Activated CD8-positive, alpha-beta memory T cell treated with anti-CD3 and anti-CD28 coated beads for 36 hours (primary cell): Measurements from ENCODE around the gene MRNIP. TPM values are rescaled to one million over a fixed set of nuclear protein-coding genes. Genes with fewer than 3 reads are reported as not detected.

Experiments used
- CTCF ChIA-PET: fragments of 350-600 bp; sonication (Branson Sonifier 250); formaldehyde crosslinking; loops from one replicate; lab custom pipeline; 2021; ENCODE audit warnings: antibody characterized with exemption; lab: Charles Lee
- POLR2A ChIA-PET: fragments of 350-600 bp; sonication (Branson Sonifier 250); formaldehyde crosslinking; loops from one replicate; lab custom pipeline; 2021; ENCODE audit warnings: antibody characterized with exemption; lab: Charles Lee
- total RNA-seq, 2 experiments: library from RNA; stranded (reverse); gene quantifications; one replicate each; pipeline ENCODE4 v1.2.3, GENCODE V29; 2021

Gene MRNIP
- total RNA-seq, 2 experiments from 2014 or later = 17.7 to 21.2 TPM

DNA sequence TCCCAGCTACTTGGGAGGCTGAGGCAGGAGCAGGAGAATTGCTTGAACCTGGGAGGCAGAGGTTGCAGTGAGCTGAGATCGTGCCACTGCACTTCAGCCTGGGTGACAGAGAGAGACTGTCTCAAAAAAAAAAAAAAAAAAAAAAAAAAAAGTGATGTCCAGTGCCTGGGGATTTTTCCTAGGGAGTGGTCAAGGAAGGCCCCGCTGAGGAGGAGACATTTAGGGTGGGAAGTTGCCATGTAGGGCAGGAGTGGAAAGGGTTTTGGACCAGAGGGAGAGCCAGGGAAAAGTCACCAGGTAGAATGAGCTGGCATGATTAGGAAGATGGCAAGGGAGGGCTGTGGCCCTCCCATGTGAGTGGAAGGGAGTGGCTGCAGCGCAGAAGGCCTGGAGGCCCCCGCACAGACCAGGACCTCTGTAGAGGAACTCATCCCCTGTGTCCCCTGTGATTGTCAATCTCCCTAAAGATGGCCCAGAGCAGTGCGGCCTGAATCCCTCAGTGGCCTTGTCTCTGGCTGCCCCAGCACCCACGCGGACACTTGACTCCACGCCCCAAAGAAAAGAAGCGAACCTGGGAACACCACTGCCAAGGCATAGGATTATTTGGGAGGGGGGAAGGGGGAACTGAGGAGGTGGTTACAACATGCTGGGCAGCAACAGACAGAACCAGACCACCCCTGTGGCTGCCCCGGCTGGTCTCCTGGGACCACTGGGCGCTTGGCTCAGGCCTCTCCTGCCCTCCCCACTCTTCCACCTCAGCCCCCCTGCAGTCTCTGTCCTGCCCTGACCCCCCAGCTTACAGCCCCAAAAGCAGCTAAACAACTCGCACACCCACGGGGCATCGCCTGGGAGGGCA is 40.5 kb downstream of the MRNIP start:
- POLR2A ChIA-PET = interaction anchor here (0.5 to 0.7 kb wide), 5 partner anchors 17 to 157 kb away, joined by 3 to 11 read pairs (median 3); no protein-coding TSS in a partner anchor
- CTCF ChIA-PET = interaction anchor here (0.6 to 3.3 kb wide), 3 partner anchors 9 to 22 kb away, joined by 4 to 13 read pairs (median 4); no protein-coding TSS in a partner anchor

DNA sequence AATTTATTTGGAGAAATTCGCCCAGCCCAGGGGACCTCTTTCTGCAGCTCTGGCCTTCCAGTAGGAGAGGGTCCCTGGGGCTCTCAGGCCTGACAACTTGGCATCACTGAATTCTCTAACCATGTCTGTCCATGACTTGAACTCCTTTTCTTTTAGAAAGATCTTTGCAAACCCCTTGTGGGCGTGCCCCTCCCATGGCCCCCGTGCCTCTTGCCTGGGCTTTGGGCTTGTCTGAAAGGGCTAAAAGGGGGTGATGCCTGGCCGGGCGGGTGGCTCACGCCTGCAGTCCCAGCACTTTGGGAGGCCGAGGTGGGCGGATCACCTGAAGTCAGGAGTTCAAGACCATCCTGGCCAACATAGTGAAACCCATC is 41.2 kb downstream of the MRNIP start:
- ChIA-PET POLR2A (interaction anchor here (0.5 to 0.7 kb wide), 4 partner anchors 21 to 156 kb away, joined by 3 to 11 read pairs (median 3); no protein-coding TSS in a partner anchor), CTCF (interaction anchor here (0.6 kb wide), 2 partner anchors 10 to 16 kb away, joined by 3 to 4 read pairs; no protein-coding TSS in a partner anchor)

DNA sequence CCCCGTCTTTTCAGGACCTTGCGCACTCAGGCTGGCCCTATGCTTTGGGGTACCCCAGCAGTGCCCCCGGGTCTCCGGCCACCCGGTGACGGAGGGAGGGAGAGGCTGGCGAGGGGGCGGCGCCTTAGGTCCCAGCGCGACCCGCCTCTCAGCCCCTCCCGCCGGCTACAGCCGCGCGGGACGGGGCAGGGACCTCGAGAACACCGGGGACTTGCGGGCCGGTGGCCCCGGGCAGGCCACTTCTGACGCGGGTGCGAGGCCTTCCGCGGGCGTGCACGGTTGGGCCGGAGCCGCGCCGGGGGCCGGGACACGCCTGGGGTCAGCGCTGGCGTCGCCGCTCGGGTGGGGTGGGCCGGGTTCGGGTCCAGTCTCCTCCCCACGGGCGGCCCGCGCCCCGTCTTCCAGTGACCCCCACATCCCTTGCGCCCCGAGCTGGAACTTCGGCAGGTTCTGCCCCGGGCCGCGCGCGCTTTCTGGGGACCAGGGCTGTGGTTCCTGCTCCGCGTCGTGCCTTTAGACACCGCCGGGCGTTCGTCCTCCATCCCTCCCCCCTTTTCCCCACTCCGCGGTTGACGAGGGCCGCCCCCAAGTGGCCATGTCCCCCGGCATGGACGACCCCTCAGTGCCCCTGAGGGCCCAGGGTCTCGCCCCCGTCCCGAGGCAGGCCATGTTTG is 41.7 kb downstream of the MRNIP start:
- ChIA-PET CTCF (interaction anchor here (0.6 kb wide), 1 partner anchor 15 kb away, joined by 3 read pairs; no protein-coding TSS in a partner anchor), POLR2A (interaction anchor here (0.6 to 0.7 kb wide), 3 partner anchors 20 to 22 kb away, joined by 3 to 11 read pairs (median 3); no protein-coding TSS in a partner anchor)

DNA sequence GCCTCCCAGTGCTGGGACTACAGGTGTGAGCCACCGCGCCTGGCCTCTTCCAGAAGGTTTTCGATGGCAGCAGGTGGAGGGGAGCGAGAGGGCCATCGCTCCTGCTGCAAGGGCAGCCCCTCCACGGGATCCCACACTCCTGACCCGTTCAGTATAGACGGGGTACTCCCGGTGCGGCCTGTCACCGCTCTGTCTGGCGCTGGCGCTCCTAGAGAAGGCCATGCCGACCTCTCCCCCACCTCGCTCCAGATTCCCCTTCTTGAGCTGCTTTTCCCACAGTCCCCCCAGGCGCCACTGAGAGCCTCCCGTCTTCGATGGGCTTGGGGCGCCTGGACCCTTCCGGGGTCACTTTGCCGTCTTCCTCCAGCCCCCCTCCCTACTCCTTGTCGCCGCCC is 42.2 kb downstream of the MRNIP start:
- CTCF ChIA-PET = interaction anchor here (1.2 to 1.5 kb wide), 2 partner anchors 15 to 17 kb away, joined by 3 to 6 read pairs; no protein-coding TSS in a partner anchor
- POLR2A ChIA-PET = no interaction called here

DNA sequence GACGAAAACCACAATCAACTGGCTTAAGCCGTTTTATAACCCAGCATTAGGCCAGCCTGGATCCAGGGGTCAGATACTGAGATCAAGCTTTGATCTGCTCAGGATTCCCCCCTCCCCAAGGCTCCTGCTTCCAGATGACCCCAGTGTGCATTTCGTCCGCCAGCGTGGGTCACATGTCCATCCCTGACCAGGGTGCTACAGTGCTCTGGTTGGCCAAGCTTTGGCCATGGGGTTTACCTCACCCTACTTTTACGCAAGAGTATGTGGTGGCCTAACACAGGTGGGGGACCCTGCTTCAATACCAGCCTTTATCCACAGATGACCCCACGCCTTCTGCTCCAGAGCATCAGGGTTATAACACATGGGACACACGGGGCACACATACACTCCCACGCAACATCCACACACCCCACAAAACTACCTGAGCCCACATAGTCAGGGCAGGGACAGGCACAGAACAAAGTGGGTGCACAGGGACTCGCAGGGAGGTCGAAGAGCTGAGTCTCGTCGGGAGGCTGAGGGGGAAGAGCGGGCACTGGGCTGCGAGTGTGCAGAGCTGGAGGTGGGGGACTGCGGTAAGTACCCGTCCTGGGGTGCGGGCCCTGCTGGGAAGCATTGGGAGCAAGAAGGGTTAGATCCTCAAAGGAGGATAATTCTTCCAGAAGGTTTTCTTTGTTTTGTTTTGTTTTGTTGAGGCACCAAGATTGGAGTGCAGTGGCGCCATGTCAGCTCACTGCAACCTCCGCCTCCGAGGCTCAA is 42.9 kb downstream of the MRNIP start:
- POLR2A ChIA-PET = no interaction called here
- CTCF ChIA-PET = interaction anchor here (1.2 to 1.5 kb wide), 2 partner anchors 14 to 18 kb away, joined by 3 to 6 read pairs; no protein-coding TSS in a partner anchor

DNA sequence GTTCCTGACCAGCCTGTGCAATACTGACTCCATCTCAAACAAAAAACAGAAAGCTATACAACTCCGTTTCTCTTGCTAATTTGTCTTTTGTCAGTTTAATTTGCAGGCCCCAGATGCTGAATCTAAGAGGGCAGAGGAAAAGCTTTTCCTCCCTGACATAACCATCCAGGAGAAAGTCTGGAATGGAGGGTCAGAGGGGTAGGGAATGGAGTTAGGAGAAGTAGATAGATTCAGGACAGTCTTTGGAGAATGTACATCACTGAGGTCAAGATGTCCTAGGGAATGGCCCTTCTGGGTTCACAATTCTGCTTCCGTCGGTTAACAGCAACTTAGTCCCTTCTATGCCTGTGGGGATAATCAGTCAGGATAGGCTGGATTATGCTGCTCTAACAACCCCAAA is 44.5 kb downstream of the MRNIP start:
- ChIA-PET POLR2A (interaction anchor here (0.7 kb wide), 1 partner anchor 19 kb away, joined by 3 read pairs; no protein-coding TSS in a partner anchor), CTCF (interaction anchor here (0.9 kb wide), 1 partner anchor 12 kb away, joined by 3 read pairs; no protein-coding TSS in a partner anchor)

DNA sequence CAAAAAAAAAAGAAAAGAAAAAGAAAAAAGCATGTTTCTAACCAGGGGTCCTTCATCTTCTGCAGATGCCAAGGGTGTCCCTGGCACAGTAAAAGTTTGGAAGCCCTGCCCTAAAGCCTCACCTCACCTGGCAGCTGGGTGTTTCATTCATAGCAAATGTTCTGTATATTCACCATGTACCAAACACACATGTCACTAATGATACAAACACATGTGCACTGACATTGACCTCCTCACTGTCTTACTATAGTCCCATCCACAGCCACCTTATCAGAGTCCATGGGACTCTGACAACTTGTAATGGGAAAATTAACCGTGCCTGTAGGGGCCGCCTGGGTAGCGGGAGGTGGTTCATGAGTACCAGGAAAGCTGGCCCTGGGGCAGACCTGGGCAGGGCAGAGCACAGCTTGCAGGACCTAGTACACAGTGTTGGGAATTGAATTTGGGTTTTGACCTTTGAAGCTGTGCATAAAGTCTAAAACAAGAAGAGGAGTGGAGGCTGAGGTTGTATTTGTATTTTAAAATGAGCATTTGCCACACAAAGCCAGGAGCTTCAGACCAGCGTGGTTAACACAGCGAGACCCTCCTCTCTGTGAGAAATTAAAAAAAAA is 45.5 kb downstream of the MRNIP start:
- ChIA-PET CTCF (interaction anchor here (0.9 kb wide), 1 partner anchor 11 kb away, joined by 3 read pairs; no protein-coding TSS in a partner anchor), POLR2A (interaction anchor here (0.7 kb wide), 1 partner anchor 20 kb away, joined by 3 read pairs; no protein-coding TSS in a partner anchor)

DNA sequence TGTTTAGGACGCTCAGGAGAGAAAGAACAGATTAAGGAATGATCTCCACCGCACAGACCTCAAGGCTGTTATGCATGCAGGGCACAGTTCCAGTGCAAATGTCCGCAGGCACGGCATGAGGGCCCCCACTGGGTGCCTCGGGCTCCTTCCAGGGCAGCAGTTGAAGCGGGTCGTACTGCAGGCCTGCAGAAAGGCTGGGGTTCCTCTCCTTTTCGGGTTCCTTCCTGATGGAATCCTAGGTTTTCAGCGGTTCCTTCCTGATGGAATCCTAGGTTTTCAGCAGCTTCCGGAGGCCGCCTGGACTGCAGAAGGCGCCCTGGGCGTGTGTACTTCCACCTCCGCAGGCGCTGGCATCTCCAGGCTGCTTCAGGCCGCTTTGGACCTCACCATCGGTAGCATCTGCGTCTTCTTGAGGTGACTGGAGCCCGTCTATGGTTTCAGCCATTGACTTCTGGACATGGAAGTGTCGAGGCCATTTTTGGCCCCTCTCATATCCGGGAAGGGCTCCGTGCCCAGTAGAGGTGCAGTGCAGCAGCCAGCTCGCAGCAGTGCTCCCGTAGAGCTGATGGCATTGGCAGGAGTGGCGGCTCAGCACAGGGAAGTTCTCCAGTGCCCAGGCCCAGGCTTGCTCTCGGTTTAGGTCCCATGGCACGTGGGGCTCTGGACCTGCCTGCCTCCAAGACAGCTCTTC is 46.3 kb downstream of the MRNIP start:
- CTCF ChIA-PET = interaction anchor here (1.3 kb wide), 1 partner anchor 10 kb away, joined by 5 read pairs; no protein-coding TSS in a partner anchor
- POLR2A ChIA-PET = no interaction called here

DNA sequence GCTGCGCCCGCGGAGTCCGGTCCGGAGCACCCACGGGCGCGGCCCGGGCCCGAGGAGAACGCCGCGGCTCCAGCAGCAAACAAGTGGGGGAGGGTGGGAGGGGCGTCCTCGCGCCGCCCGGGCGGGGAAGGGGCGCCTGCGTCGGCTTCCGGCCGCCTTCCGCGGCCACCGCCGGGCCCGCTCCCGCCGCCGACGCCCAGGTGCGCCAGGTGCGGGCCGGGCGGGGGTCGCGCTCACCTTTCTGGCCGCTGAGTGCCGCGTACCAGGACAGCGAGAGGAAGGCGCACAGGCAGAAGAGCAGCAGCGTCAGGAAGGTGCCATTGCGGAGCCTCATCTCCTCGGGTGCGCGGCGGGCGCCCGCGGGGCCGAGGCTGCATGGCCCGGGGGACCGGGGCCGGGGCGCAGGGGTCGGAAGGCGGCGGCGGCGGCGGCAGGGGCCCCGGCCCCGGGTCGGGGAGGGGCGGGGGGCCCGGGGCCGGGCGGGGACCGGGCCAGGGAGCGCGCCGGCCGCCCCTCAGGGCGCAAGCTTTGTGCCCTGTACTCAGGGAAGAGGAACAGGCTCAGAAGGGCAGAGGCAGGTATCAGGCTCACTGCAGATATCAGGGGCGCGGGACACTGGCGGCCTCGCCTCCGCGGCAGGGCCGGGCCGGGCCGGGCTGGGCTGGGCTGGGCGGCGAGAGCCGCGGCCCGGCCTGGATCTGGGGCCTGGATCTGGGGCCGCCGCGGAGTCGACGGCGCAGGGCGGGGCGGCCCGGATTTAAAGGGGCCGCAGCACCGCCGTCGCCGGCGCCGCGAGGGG is 52.2 kb downstream of the MRNIP start, which contains the start of gene MGAT4B:
Gene MGAT4B, minus strand, starts transcription at position 617 of the 799 bp plus-strand sequence. Its CDS starts 283 bp downstream, at position 334.
- POLR2A ChIA-PET = interaction anchor here (0.6 to 2.1 kb wide), 5 partner anchors 9 to 194 kb away, joined by 3 to 6 read pairs (median 4); partner anchors contain the start of gene SQSTM1

DNA sequence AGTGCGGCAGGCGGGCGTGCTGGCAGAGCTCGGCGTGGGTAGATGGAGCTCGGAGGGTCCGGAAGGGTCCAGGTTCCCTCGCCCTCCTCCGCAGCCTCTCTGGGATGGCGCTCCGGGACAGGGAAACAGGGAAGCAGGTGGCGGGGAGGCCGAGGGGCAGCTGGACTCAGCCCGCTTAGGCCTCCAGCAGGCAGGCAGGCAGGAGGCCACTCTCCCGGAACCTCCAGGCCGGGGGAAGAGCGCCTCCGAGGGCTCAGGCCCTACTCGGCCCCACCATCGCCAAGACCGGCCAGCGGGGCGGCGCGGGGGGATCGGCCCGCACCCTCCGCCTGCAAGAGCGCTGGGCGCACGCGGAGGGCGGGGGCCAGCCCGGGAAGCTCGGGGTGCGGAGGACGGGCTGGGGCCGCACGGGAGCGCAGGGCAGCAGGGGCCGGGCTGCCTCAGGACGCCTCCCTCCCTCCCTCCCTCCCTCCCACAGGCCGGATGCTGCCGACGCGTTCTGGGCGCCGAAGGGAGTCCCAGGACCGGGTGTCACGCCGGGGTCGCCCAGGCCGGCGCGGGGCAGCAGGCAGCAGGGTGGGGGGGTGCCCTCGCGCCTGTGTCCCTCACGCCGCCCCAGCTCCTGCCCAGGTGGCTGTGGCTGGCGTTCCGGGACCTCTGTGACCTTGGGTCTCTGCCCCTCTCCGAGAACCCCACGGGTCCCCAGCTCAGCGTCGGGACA is 52.9 kb downstream of the MRNIP start:
- CTCF ChIA-PET = interaction anchor here (1.6 kb wide), 1 partner anchor 14 kb away, joined by 5 read pairs; the partner anchor contains the start of gene SQSTM1
- POLR2A ChIA-PET = interaction anchor here (0.6 to 2.1 kb wide), 6 partner anchors 9 to 182 kb away, joined by 3 to 6 read pairs (median 4); partner anchors contain the start of genes HNRNPH1 and SQSTM1

More for the DNA sequence above, 52.2 kb downstream of the MRNIP start, which contains the start of gene MGAT4B:
- CTCF ChIA-PET = interaction anchor here (1.6 kb wide), 1 partner anchor 13 kb away, joined by 5 read pairs; the partner anchor contains the start of gene SQSTM1

DNA sequence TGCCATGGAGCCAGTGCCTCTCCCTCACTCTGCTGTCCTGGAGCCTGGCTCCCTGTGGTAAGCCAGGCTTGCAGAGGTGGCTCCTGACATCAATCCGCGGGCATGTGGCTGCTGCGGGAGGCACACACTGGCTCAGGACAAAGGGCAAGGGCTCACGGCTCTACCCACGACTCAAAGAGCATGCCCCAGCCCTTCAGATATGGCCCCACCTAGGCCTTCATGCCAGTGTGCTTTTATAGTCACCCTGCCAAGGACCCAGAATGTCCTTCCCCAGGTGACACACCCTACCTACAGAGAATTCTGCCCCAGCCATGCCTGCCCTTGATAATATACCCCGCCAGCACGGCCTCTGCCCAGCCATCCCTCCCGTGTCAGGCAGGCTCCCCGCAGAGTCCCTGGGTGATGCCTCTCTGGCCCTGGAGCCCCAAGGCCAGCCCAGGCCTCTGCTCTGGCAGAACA is 53.5 kb downstream of the MRNIP start:
- POLR2A ChIA-PET = interaction anchor here (0.6 to 2.1 kb wide), 4 partner anchors 8 to 182 kb away, joined by 3 to 6 read pairs (median 4); partner anchors contain the start of gene HNRNPH1
- CTCF ChIA-PET = interaction anchor here (1.6 kb wide), 1 partner anchor 15 kb away, joined by 5 read pairs; the partner anchor contains the start of gene SQSTM1

DNA sequence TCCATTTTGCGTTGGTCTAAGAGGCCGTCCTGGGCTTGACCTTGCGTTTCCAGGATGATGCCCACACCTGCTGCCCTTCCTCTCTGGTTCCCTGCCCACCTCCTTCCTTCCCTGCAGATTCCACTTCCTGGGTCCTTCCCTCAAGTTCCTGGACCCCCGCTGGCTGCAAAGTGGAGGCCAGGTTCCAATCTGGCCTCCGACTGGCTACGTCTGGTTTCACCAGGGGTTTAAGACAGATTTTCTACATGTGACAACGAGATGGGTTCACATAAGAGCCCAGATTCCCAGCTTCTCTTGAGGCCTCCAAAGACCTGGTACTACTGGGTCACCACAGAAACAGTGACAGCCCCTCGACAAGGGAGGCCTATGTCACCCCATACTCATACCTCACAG is 54.1 kb downstream of the MRNIP start:
- CTCF ChIA-PET = interaction anchor here (1.7 kb wide), 1 partner anchor 26 kb away, joined by 4 read pairs; no protein-coding TSS in a partner anchor
- POLR2A ChIA-PET = interaction anchor here (0.5 to 1.3 kb wide), 2 partner anchors 10 to 133 kb away, joined by 5 to 6 read pairs; no protein-coding TSS in a partner anchor

DNA sequence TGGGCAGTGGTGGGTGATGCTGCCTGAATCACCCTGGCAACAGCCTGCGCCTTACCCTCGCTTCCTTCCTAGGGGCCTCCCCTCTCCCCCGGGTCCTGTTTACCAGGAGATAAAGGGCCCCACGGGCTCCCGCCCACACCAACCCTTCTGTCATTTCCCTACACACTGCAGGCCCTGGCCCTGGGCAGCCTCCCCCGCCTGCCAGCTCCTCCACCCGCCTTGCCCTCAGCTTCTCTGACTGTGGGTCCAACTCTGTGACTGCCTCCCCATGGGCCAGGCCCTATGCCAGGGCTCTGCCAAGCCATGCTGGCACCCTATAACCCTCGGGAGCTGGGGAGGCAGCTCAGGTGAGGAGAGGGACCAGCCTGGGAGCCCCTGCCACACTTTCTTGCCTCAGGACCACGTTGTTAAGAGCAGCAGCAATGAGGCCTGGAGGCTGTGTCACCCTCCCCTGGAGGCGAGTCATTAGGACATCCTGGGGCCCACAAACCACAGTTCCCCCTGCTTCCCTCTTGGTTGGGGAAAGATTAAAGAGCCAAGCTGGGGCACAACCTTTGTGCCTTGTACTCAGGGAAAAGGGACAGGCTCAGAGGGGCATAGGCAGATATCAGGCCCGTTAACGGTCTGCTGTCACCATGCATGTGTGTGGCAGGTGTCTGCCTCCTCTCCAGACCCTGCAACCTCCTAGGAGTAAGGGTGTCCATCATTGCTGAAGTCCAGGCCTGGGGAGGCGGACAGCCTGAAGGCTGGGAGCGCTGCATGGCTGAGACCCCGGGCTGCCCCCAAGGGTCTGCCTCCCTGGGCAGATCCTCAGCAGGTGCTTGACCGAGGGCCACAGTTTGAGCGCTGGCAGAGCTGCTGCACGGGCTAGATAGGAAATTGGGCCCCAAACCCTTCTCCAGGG is 54.7 kb downstream of the MRNIP start:
- CTCF ChIA-PET = interaction anchor here (1.7 kb wide), 1 partner anchor 26 kb away, joined by 4 read pairs; no protein-coding TSS in a partner anchor
- POLR2A ChIA-PET = interaction anchor here (0.5 to 1.3 kb wide), 2 partner anchors 9 to 133 kb away, joined by 5 to 6 read pairs; no protein-coding TSS in a partner anchor
